ENCODE data around the gene TMEM232. TPM values are rescaled to one million over a fixed set of nuclear protein-coding genes. Genes with fewer than 3 reads are reported as not detected.
A peak's percentile ranks its signal among the peaks of the same experiment; 100 is the strongest.

Gene TMEM232
- total and polyA plus RNA-seq, 8 donors = 2.4 to 8.4 (median 5.2) TPM

DNA sequence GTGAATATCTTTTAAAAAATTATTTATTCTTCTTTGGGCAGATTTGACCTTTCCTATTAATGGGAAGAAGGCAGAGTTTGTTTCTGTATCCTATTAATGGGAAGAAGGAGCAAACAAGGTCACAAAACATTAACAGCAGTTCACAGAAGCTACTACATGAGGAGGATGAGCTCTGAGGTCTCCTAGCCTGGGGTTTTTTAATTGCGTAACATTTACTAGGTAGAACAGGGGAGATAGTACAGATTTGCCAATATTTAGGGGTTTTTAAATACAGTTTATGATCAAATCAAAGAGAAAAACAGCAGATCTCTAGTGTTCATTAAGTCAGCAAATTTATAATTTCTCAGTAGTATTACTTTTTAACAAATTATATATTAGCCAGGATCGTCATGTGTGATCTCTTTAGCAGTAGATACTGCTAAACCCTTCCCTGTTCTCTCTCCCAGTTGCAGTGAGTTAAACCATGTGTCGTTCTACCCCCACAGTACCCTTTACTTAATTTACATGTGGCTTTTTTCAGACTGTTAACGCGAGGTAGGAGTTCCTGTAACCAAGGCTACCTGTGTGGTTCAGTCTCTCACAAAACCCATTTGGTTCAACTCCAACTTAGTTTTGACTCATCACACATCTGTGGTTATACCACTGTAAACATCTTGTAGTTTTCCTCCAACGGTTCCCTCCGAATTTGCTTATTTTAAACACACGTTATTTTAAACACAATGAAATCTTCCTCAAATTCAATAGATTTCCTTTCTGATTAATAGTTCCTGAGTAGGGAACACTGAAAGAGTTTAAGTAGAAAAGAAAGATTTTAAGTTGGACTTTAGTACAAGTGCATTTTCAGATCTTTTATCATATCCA is 25.7 kb upstream of the TMEM232 start:
- no peak overlapping the region for H3K27ac ChIP-seq
- H3K27me3 ChIP-seq = no peaks in the 10 kb centered on the region
- H3K9me3 ChIP-seq = no peaks in the 10 kb centered on the region
- H3K4me1 ChIP-seq = no peaks in the 10 kb centered on the region
- DNase-seq (no peak), ATAC-seq (no peak)
- TF ChIP-seq, protein P1, sequence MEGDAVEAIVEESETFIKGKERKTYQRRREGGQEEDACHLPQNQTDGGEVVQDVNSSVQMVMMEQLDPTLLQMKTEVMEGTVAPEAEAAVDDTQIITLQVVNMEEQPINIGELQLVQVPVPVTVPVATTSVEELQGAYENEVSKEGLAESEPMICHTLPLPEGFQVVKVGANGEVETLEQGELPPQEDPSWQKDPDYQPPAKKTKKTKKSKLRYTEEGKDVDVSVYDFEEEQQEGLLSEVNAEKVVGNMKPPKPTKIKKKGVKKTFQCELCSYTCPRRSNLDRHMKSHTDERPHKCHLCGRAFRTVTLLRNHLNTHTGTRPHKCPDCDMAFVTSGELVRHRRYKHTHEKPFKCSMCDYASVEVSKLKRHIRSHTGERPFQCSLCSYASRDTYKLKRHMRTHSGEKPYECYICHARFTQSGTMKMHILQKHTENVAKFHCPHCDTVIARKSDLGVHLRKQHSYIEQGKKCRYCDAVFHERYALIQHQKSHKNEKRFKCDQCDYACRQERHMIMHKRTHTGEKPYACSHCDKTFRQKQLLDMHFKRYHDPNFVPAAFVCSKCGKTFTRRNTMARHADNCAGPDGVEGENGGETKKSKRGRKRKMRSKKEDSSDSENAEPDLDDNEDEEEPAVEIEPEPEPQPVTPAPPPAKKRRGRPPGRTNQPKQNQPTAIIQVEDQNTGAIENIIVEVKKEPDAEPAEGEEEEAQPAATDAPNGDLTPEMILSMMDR (IDR thresholded peaks at IDR 0.05) = no peak
- H3K36me3 ChIP-seq = peaks cover 0 to 46% of the 10 kb centered on the region in 2 donors
- intact Hi-C loops (cut with DNase I) = no loop called here
- H3K4me3 ChIP-seq = no peak overlapping the region

DNA sequence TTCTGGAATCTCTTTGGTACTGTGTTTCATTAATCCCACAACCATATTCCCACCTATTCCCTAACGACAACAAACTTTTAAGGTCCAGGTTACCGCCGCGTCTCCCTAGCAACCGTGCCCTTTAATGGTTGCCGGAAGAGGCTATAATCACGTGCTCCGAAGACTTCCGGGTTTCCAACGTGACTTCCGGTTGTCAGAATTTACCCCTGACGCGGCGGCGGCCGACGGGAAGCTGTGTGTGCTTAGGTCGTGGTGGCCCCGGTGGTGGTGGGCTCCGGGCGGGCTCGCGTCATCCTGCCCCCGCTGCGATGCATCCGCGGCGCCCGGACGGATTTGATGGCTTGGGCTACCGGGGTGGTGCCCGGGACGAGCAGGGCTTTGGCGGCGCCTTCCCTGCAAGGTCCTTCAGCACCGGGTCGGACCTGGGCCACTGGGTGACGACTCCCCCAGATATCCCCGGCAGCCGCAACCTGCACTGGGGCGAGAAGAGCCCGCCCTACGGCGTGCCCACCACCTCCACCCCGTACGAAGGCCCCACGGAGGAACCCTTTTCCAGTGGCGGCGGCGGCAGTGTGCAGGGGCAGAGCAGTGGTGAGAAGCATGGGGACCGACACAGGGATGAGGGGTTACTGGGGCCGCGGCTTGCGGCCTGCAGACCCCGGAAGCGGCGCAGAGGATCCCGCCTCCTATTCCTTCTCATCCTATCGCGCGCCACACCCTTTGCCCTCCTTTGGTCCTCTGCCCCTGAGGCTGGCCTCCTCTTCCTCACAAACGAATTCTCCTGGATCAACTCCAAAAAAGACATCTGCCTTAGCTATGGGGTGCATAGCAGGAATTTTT is 12.6 kb upstream of the TMEM232 start, which contains the start of gene SLC25A46:
Gene SLC25A46 (plus strand): TSS at position 196 of the 840 bp plus-strand sequence. CDS start 113 bp downstream, at position 309.
- H3K4me1 ChIP-seq = peaks cover 6 to 12% of the 10 kb centered on the region in 2 donors
- peak; percentile 88 to 93 (median 92) for DNase-seq
- intact Hi-C loops (cut with DNase I) = no loop called here
- peak within 1 kb of the TSS; percentile 86 to 96 for H3K4me3 ChIP-seq
- peak; percentile 98 for ATAC-seq
- no peaks in the 10 kb centered on the region for H3K27me3 ChIP-seq
- H3K36me3 ChIP-seq = peaks cover 0 to 4% of the 10 kb centered on the region in 2 donors
- TF ChIP-seq, protein P1 (IDR thresholded peaks at IDR 0.05) = no peak
- H3K9me3 ChIP-seq = no peaks in the 10 kb centered on the region
- H3K27ac ChIP-seq = peak within 1 kb of the TSS; percentile 80 to 94

GRCh38 chr5:110738503-110738811 is 12.0 kb upstream of the TMEM232 start:
- Histone ChIP-seq H3K4me3 (peak overlapping the region; percentile 86 to 96), H3K4me1 (peaks cover 6 to 12% of the 10 kb centered on the region in 2 donors), H3K27ac (peak overlapping the region; percentile 80 to 94), H3K9me3 (no peaks in the 10 kb centered on the region), H3K27me3 (no peaks in the 10 kb centered on the region), H3K36me3 (no peaks in the 10 kb centered on the region)
- intact Hi-C loops (cut with DNase I) = no loop called here
- TF ChIP-seq, protein P1 (IDR thresholded peaks at IDR 0.05) = no peak
- peak; percentile 70 for ATAC-seq
- DNase-seq = peak in 1 of 4 donors; percentile 61

- Histone ChIP-seq H3K27me3 (no peaks in the 10 kb centered on the region), H3K4me1 (peaks cover 6 to 12% of the 10 kb centered on the region in 2 donors), H3K9me3 (no peaks in the 10 kb centered on the region), H3K36me3 (no peaks in the 10 kb centered on the region), H3K4me3 (no peak overlapping the region), H3K27ac (no peak overlapping the region)
- no peak for DNase-seq
- intact Hi-C loops (cut with DNase I) = no loop called here
- no peak for ATAC-seq
- TF ChIP-seq, protein P1 (IDR thresholded peaks at IDR 0.05) = no peak
These were observed 10.3 kb upstream of the TMEM232 start for GRCh38 chr5:110736753-110737152.

- H3K27me3 ChIP-seq = no peaks in the 10 kb centered on the region
- ATAC-seq (no peak), DNase-seq (peak in 2 of 4 donors; percentile 28 to 67)
- no peak overlapping the region for H3K27ac ChIP-seq
- H3K36me3 ChIP-seq = no peaks in the 10 kb centered on the region
- H3K9me3 ChIP-seq = no peaks in the 10 kb centered on the region
- intact Hi-C loops (cut with DNase I) = no loop called here
- TF ChIP-seq, protein P1 (IDR thresholded peaks at IDR 0.05) = no peak
- H3K4me3 ChIP-seq = no peak overlapping the region
- peaks cover 6 to 12% of the 10 kb centered on the region in 2 donors for H3K4me1 ChIP-seq
These were observed 9.1 kb upstream of the TMEM232 start for GRCh38 chr5:110735556-110735955.

Data from left lung (tissue), 10 donors.